Small intestine (tissue), 7 donors: ENCODE results near the gene OR9A2. TPM values are rescaled to one million over a fixed set of nuclear protein-coding genes. Genes with fewer than 3 reads are reported as not detected.
"Not testable (repeated sequence)": the region's sequence is repeated elsewhere in the genome, so short reads cannot be mapped to it uniquely, and the experiment has no call there.

Experiments used
- DNase-seq, 2 donors: peaks; one replicate each; pipeline versions ENCODE4 v3.0.0 to v3.0.0-alpha.2; 2013
- FAIRE-seq: peaks from 2 replicates; lab custom pipeline; 2012; peaks lifted over from hg19 to GRCh38; lab: Jason Lieb, UNC
- H3K27ac ChIP-seq, 3 donors: one replicate each; pipeline ENCODE4 v1.5.1; 2013; ENCODE audit warnings: low read length in 2 of 3, mild to moderate bottlenecking in 2 of 3, control low read depth in 1 of 3, inconsistent platforms in 1 of 3, low read depth in 1 of 3, moderate library complexity in 1 of 3
- H3K27me3 ChIP-seq, 3 donors: one replicate each; pipeline ENCODE4 v1.6.1; 2013; ENCODE audit warnings: low read length in 3 of 3, inconsistent platforms in 1 of 3; ENCODE audit not compliant: control insufficient read depth in 3 of 3, insufficient read depth in 3 of 3
- H3K36me3 ChIP-seq, 3 donors: one replicate each; pipeline ENCODE4 v1.6.1; 2013; ENCODE audit warnings: low read length in 3 of 3, inconsistent platforms in 1 of 3, low read depth in 1 of 3, mild to moderate bottlenecking in 1 of 3, moderate library complexity in 1 of 3; ENCODE audit not compliant: control insufficient read depth in 3 of 3, insufficient read depth in 2 of 3
- H3K4me1 ChIP-seq, 3 donors: one replicate each; pipeline ENCODE4 v1.6.1; 2013; ENCODE audit warnings: low read length in 2 of 3, inconsistent platforms in 1 of 3, low read depth in 1 of 3, mild to moderate bottlenecking in 1 of 3, moderate library complexity in 1 of 3; ENCODE audit not compliant: control insufficient read depth in 3 of 3, insufficient read depth in 2 of 3
- H3K4me3 ChIP-seq, 3 donors: one replicate each; pipeline ENCODE4 v1.5.1; 2013; ENCODE audit warnings: low read length in 3 of 3, control low read depth in 1 of 3, inconsistent platforms in 1 of 3, low read depth in 1 of 3, mild to moderate bottlenecking in 1 of 3, moderate library complexity in 1 of 3
- H3K9me3 ChIP-seq, 2 donors: one replicate each; pipeline ENCODE4 v1.6.1; 2013; ENCODE audit warnings: low read depth in 1 of 2, low read length in 1 of 2; ENCODE audit not compliant: control insufficient read depth in 2 of 2, insufficient read depth in 1 of 2
- WGBS, 3 donors: extraction: QIAGEN DNeasy Blood & Tissue Kit; methylation state at CpG; one replicate each; pipeline ENCODE4 v1.1.7; 2013; 5-methylcytosine and 5-hydroxymethylcytosine counted together
- polyA plus RNA-seq, 4 donors: library from polyadenylated mRNA; stranded (reverse) in 3 of 4; unstranded in 1 of 4; fragments of 200-250 nt in 3 of 4; fragments of 120-200 nt in 1 of 4; gene quantifications; one replicate each; pipeline versions ENCODE4 v1.2.1 to v1.2.3, GENCODE V29; 2013
- donor health status: healthy with polysubstance abuse.
- donor health status: control.
- donor health status: control.
- donor health status: Bipolar disorder and iron deficiency.
- donor health status: healthy.

OR9A2 gene
- polyA plus RNA-seq, 4 donors: not detected

GRCh38 chr7:142984297-142984696 is 42.6 kb downstream of the OR9A2 start:
- WGBS, 3 donors: 80 to 90% (median 88%) methylated on average over 1 of the region's 1 CpG
- H3K9me3 ChIP-seq: no peaks in the 10 kb centered on the region

GRCh38 chr7:142983825-142984224 is 43.1 kb downstream of the OR9A2 start:
- Histone ChIP-seq H3K4me3 (no peak overlapping the region), H3K27me3 (no peaks in the 10 kb centered on the region), H3K4me1 (no peaks in the 10 kb centered on the region), H3K27ac (no peak overlapping the region), H3K9me3 (no peaks in the 10 kb centered on the region), H3K36me3 (no peaks in the 10 kb centered on the region)
- FAIRE-seq (no peak), DNase-seq (no peak)
- 76 to 81% (median 78%) methylated on average over 1 of the region's 1 CpG for WGBS, 3 donors

More at GRCh38 chr7:142984297-142984696, 42.6 kb downstream of the OR9A2 start:
- H3K4me3 ChIP-seq: no peak overlapping the region
- no peak for DNase-seq
- H3K27me3 ChIP-seq: no peaks in the 10 kb centered on the region
- no peaks in the 10 kb centered on the region for H3K4me1 ChIP-seq
- no peak for FAIRE-seq
- no peaks in the 10 kb centered on the region for H3K36me3 ChIP-seq
- H3K27ac ChIP-seq: no peak overlapping the region

- H3K9me3 ChIP-seq, FAIRE-seq, H3K4me1 ChIP-seq, DNase-seq, H3K27me3 ChIP-seq, H3K4me3 ChIP-seq, H3K36me3 ChIP-seq, H3K27ac ChIP-seq: not testable (repeated sequence)
- WGBS, 3 donors: 82 to 88% (median 88%) methylated on average over 4 of the region's 4 CpGs
These were observed 48.5 kb downstream of the OR9A2 start for GRCh38 chr7:142978402-142978801.

Other genes with a start within 250 kb of the OR9A2 start
- 10 to 100 TPM in 2 of 4 donors, 1 to 10 TPM in 2; 1.7 to 26.2 (median 11.8) TPM for gene EPHB6, start 172.1 kb downstream of the OR9A2 start, polyA plus RNA-seq
- gene TRPV6, start 141.4 kb downstream of the OR9A2 start, polyA plus RNA-seq: 10 to 100 TPM in 2 of 4 donors, 1 to 10 TPM in 1, under 1 TPM in 1; 0.22 to 27.3 (median 15.9) TPM
- under 1 TPM in 2 of 4 donors, not detected in 2; 0.01 to 0.03 TPM for gene TRPV5, start 93.4 kb downstream of the OR9A2 start, polyA plus RNA-seq
- under 1 TPM in 1 of 4 donors, not detected in 3; 0.19 TPM for gene LLCFC1, start 87.6 kb downstream of the OR9A2 start, polyA plus RNA-seq
- gene KEL, start 64.8 kb downstream of the OR9A2 start, polyA plus RNA-seq: 1 to 10 TPM in 1 of 4 donors, under 1 TPM in 1, not detected in 2; 0.13 to 6.6 TPM
- not detected for gene OR6V1, start 25.2 kb upstream of the OR9A2 start, polyA plus RNA-seq
- gene PIP, start 104.9 kb upstream of the OR9A2 start, polyA plus RNA-seq: not detected
- gene TAS2R39, start 156.3 kb upstream of the OR9A2 start, polyA plus RNA-seq: not detected
- not detected for gene TAS2R40, start 194.9 kb upstream of the OR9A2 start, polyA plus RNA-seq
- gene GSTK1, start 236.3 kb upstream of the OR9A2 start, polyA plus RNA-seq: 100 to 1,000 TPM; 250 to 450 (median 313) TPM